Raji (cell line): ENCODE measurements around the gene GXYLT2.

Experiments used
- POLR2A ChIP-seq: IDR thresholded peaks from 2 replicates; pipeline ENCODE4 v1.6.1; 2011; ENCODE audit warnings: low read depth, low read length, control low read depth; ENCODE audit not compliant: insufficient read depth

The GXYLT2 gene

DNA sequence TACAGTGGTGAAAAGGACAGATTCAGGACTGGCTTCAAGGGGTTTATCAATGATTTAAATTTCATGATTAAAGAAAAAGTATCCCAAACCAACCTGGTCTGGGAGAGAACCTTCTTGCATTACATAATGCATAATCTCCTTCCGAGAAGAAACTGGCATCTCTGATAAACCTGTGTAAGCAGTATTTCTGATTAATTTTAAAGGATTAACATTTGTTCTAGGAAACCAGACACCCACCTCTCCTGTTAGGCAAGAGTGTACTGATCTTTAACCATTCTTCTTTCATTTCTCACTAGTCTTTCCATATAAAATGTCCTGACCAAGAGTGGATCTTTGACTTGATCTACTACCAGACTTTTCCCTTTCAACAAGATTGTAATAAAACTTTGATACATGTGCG, 85.9 kb downstream of the GXYLT2 start:
- TF ChIP-seq POLR2A: no peak

DNA sequence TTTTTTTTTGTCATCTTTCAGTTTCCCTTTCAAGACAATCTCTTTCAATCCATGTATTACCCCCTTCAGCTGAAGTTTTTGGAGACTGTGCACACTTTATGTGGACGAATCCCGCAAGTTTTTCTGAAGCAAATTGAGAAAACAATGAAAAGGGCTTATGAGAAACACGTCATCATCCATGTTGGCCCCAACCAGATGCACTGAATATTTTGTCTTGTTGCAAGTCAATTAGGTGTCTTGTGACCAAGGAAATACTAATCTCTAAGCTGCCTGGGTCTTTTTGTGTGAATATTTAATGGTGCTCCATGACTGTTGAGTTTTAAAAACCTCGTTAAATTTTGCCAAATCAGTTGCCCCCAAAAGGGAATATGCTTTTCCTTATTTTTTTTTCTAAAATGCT, 87.1 kb downstream of the GXYLT2 start:
- TF ChIP-seq POLR2A: no peak

DNA sequence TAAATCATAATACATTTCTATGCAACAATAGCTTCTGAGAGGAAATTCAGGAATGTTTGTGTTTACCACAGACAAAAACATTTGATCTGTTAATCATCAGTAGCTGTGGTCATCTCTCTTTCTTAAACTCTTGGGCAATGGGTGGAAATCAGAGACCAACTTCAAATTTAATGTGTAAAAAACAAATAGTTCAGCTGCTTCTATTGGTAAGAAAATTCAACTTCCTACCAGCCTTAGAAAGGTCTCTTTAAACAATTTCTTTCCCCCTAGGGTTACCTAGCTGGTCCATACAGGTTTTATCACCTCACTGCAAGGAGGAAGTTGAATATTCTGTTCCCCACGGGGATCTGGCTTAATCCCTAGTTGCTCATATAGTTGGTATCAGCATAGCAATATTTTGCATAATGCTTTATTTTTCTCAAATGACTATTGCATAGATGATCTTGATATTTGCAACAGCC, 88.5 kb downstream of the GXYLT2 start:
- TF ChIP-seq POLR2A: no peak

DNA sequence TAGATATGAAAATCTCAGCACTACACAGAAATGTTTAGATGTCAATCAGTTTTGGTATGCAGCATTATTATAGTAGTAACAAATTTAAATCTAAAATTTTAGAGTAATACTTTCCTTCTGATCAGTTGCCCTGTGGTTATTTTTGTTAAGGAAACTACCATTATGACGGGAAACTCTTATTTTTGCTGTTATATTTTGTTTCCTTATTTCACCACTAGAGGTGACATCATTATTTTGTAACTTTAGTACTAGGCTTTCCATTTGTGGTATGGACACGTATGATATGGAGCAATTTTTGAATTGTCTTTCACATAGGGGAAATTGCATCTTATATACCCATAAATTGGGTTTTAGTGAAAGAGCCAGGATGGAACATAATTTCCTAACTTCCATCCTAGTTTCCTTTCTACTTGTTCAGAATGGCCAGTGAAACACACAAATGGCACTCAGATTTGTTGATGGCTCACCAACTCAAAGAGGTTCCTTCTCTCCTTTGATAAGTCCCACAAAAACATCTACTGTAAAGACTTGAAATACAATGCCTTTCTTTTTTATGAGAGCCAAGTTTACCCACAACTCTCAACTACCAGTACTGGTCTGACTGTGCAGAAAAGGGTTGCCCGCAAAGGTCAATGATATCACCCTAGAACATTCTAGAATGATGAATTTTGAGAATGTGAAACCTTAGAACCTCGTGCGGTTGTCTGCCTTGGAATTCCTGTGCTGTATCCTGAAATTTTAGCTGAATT, 89.4 kb downstream of the GXYLT2 start:
- no peak for TF ChIP-seq POLR2A

DNA sequence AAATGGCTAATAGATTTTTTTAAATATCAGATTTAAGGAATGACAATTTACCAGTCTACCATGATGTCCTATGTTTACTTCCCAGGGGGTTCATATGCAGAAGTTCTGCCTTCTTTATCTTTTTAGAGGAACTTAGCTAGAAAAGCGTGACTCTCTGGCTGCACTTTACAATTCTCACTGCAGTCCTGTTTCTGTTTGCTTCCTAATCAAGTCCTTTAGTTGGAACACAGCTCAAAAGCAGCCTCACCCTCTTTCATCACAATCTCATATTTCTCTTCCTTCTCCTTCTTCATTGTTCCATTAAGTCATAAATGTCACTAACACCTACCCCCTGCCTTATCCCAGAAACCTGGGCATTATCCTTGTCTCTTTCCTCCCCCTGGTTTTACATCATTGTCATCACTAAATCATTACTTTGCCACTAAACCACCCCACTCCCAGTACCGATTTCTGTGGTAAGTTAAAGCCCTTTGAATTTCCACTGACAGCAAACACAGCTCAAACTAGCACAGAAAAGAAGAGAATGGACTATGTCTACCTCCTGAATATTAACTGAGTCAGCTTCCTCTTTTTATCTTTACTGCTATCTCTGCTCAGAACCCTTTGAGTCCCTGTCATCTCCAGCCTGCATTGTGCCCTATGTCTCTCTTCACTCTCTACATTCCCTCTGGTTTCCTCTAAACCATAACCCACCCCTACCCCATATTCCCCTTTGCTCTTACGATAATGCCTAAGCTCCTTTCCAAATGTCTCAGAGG, 94.9 kb downstream of the GXYLT2 start:
- TF ChIP-seq POLR2A: no peak

DNA sequence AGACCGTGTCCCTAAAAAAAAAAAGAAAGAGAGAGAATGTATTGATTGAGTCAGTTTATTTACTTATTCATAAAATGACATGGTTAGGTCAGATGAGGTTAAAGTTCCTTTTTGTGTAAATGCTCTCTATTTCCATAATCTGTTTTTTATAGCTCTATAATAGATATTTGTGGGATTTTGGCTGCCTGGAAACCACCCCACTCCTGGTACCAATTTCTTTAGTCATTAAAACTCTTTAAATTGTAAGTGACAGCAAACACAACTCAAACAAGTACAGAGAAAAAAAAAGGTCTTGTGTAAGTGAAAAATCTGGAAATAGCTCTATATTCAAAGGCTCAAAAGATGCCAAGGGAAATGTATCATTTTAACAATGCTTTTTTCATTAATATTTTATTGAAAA, 97.7 kb downstream of the GXYLT2 start:
- TF ChIP-seq POLR2A: no peak

DNA sequence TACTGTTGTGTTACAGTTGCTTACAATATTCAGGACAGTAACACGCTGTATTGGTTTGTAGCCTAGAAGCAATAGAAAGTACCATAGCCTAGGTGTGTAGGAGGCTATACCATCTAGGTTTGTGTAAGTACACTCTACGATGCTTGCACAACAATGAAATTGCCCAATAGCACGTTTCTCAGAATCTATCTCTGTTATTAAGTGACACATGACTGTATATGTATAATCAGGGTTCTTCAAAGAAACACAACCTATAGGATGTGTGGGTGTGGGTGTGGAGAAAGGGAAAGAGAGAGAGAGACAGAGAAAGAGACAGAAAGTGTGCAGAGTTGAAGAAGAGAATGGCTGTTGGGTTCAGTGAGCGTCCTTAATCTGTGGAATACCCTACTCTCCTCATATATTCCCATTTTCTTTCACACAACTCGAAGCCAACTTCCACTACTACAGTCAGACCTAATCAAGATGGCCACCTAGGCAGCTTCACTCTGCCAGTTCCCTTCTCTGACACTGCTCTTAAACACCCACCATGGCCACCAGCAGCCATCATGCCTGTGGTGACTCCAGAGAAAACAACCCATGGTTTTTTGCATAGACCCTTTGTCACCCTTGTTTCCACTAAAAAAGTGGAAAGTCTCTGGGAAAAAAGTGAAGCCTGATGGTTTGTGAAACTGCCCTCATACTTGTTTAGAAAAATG, 103.0 kb downstream of the GXYLT2 start:
- TF ChIP-seq POLR2A: no peak

DNA sequence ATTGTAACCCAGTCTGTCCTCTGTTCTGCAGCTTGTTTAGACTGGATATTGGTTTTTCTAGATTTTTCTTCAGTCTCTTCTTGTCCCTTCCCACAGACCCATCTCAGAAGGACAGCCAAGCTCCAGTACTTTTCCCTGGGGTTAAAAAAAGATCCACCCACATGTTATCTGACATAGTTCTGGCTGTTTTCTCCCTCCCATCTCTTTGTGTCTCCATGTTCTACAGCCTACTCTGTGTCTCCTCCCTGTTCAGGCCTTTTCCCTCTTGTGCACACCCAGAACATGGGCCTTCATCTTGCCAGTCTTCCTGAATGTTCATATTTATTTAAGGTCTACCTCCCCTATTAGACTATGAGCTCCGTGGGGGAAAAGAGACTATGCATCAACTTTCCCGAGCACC, 103.7 kb downstream of the GXYLT2 start:
- no peak for TF ChIP-seq POLR2A

DNA sequence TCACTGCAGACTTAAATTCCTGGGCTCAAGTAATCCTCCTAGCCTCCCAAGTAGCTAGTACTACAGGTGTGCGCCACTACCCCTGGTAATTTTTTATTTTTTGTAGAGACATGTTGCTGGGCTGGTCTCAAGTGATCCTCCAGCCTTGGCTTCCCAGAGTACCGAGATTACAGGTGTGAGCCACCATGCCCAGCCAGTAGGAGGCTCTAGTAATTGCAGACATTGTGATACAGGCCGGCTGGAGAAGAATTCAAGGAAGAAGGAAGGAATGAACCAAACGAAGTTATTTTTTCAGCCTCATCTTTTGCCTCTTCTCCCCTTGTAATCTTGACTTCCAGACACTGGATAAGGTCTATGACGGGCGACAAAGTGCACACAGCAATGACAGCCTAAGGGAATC, 105.5 kb downstream of the GXYLT2 start:
- no peak for TF ChIP-seq POLR2A

DNA sequence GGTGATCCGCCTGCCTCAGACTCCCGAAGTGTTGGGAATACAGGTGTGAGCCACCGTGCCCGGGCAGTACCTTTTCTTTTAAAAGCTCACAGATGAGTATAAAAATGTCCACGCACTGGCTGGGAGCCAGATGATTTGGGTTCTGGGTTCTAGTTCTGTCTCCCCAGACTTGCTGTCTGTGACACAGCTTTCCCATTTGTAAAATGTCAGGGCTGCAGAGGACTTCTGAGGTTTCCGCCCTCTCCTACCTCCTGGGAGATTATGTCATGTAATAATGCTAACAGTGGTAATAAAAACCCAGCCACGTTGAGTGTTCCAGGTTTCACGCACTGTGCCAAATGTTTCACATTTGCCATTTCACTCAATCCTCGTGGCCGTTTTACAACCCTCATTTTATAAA, 107.5 kb downstream of the GXYLT2 start:
- no peak for TF ChIP-seq POLR2A

DNA sequence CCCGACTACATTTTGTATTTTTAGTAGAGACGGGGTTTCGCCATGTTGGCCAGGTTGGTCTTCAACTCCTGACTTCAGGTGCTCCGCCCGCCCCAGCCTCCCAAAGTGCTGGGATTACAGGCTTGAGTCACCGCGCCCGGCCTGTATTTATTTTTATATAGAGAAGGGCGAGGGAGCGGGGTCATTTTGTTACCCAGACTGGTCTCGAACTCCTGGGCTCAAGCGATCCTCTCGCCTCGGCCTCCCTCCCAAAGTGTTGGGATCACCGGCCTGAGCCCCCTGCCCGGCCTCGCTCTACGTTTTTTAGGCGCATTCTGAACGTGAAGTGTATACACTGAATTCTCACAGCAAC, 108.3 kb downstream of the GXYLT2 start:
- no peak for TF ChIP-seq POLR2A

DNA sequence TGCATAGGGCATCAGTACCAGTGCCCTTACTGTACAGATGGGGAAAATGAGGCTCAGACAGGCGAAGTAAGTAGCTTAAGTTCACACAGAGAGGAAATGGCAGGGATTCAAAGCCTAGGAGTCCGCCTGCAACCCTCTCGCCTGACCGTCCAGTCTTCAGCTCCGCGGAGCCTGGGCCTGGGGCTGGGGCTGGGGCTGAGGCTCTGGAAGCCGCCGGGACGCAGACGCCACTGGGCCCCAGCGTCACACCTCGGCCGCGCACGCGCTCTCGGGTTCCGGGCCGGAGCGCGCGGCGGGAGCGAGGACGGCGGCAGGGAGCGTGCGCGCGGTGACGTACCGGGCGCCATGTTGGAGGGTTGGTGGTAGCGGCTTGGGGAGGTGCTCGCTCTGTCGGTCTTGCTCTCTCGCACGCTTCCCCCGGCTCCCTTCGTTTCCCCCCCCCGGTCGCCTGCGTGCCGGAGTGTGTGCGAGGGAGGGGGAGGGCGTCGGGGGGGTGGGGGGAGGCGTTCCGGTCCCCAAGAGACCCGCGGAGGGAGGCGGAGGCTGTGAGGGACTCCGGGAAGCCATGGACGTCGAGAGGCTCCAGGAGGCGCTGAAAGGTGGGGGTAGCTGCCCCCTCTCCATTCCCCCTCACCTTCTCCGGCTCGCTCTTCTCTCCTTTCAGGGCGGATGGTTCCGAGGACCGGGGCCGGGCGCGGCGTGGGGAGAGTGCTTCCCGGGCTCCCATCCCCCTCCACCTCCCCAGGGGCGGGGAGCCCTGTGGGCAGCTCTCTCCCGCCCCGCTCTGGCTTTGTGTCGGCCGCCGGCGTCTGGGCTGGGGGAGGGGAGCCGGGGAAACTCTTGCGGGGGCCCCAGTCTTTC, 108.9 kb downstream of the GXYLT2 start, which contains the start of gene PPP4R2:
Gene PPP4R2, plus strand, starts transcription at position 339 of the 861 bp plus-strand sequence. Its CDS starts 227 bp downstream, at position 566.
- TF ChIP-seq POLR2A: peak; percentile 95

DNA sequence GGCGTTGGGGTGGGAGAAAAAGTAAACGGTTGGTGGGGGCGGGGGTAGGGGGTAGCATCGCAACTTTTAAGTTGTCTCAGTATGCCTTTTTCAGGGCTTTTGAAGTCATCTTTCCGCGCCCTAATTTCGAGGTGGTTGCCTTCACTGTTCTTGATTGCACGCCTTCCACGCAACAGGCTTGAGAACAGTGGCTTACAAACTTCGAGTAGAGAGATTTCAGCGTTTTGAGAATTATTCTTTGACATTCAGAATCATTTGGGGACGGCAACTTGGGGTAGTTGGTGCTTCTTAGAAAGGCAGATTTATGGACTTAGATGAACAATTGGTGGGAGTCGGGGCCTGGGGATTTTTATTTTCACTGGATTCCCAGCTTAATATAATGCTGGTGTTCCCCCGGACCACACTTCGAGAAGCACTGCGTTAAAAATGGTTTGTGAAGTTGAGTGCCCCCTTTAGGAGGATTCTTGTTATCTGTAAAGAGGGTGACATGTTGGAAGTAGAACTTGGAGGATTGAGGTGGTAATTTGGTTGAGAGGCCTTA, 109.6 kb downstream of the GXYLT2 start:
- no peak for TF ChIP-seq POLR2A

DNA sequence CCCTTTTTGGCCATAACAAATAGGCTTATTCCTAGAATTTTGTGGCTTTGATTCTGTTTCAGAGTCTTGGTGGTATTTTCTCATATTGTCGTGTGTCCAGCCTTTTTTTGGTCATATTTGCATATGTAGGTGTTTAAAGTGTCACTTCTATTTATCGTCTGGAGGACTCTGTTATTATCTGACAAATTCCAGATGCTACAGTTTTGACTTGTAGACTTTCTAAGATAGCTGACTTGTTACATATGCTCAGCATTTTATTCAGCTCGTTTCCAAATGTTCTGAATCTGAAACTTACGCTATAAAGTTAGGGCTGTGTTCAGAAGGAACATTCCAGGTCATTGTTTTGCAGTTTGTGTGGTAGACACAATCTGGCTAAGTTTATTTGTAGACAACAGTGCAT, 110.6 kb downstream of the GXYLT2 start:
- no peak for TF ChIP-seq POLR2A

DNA sequence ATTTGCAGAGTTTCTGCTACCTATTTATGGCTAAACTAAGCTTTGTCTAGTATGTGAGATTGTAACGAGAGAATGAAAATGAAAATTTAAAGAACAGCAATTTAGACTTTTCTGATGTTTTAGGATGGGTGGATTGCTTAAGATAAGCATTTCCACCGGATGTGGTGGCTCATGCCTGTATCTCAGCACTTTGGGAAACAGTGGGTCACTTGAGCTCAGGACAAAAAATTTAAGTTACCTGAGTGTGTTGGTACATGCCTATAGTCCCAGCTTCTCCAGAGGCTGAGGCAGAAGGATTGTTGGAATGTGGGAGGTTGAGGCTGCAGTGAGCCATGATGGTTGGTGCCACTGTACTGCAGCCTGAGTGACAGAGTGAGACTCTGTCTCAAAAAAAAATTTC, 112.1 kb downstream of the GXYLT2 start:
- TF ChIP-seq POLR2A: no peak
